H9 (cell line): ENCODE measurements around the gene NUP54. TPM values are rescaled to one million over a fixed set of nuclear protein-coding genes. Genes with fewer than 3 reads are reported as not detected.

Experiments used
- DNase-seq: peaks from one replicate; pipeline ENCODE4 v3.0.0-alpha.2; 2017
- H2AFZ ChIP-seq: one replicate; pipeline ENCODE4 v1.6.1; 2013; ENCODE audit warnings: mild to moderate bottlenecking, low read length, control low read depth, moderate library complexity
- H2AK5ac ChIP-seq: 2 replicates; pipeline ENCODE4 v1.6.1; 2013; ENCODE audit warnings: low read length, control low read depth, mixed read lengths; ENCODE audit not compliant: insufficient read length
- H2BK120ac ChIP-seq: one replicate; pipeline ENCODE4 v1.6.1; 2013; ENCODE audit warnings: low read depth, mild to moderate bottlenecking, low read length, control low read depth, inconsistent platforms; ENCODE audit not compliant: poor library complexity, severe bottlenecking
- H2BK12ac ChIP-seq: 2 replicates; pipeline ENCODE4 v1.6.1; 2013; ENCODE audit warnings: low read length, control low read depth, mixed read lengths, low read depth; ENCODE audit not compliant: insufficient read length
- H2BK15ac ChIP-seq: 2 replicates; pipeline ENCODE4 v1.6.1; 2013; ENCODE audit warnings: low read depth, low read length, control low read depth
- H2BK20ac ChIP-seq: one replicate; pipeline ENCODE4 v1.6.1; 2013; ENCODE audit warnings: low read depth, mild to moderate bottlenecking, low read length, control low read depth, inconsistent platforms; ENCODE audit not compliant: poor library complexity, severe bottlenecking
- H2BK5ac ChIP-seq: 2 replicates; pipeline ENCODE4 v1.6.1; 2013; ENCODE audit warnings: low read length, control low read depth, mixed read lengths; ENCODE audit not compliant: insufficient read length
- H3K14ac ChIP-seq: 2 replicates; pipeline ENCODE4 v1.6.1; 2013; ENCODE audit warnings: low read length, control low read depth; ENCODE audit not compliant: insufficient read depth
- H3K18ac ChIP-seq: 2 replicates; pipeline ENCODE4 v1.6.1; 2013; ENCODE audit warnings: low read depth, mild to moderate bottlenecking, mixed read lengths, low read length, control low read depth; ENCODE audit not compliant: insufficient read length
- H3K23ac ChIP-seq: 2 replicates; pipeline ENCODE4 v1.6.1; 2013; ENCODE audit warnings: low read length, control low read depth, mixed read lengths, low read depth; ENCODE audit not compliant: insufficient read length
- H3K23me2 ChIP-seq: 2 replicates; pipeline ENCODE4 v1.6.1; 2013; ENCODE audit warnings: low read depth, mild to moderate bottlenecking, mixed read lengths, low read length, control low read depth; ENCODE audit not compliant: insufficient read length, poor library complexity, severe bottlenecking
- H3K27ac ChIP-seq: 2 replicates; pipeline ENCODE4 v1.5.1; 2013; ENCODE audit warnings: low read length, control low read depth, mixed read lengths, low read depth; ENCODE audit not compliant: insufficient read length
- H3K27me3 ChIP-seq: 2 replicates; pipeline ENCODE4 v1.6.1; 2013; ENCODE audit warnings: low read length, control low read depth, inconsistent platforms; ENCODE audit not compliant: insufficient read depth
- H3K4ac ChIP-seq: 2 replicates; pipeline ENCODE4 v1.6.1; 2013; ENCODE audit warnings: low read depth, mild to moderate bottlenecking, control low read depth, inconsistent platforms, low read length, moderate library complexity
- H3K4me1 ChIP-seq: 2 replicates; pipeline ENCODE4 v1.6.1; 2013; ENCODE audit warnings: low read length, control low read depth, inconsistent platforms; ENCODE audit not compliant: insufficient read depth
- H3K4me2 ChIP-seq: 2 replicates; pipeline ENCODE4 v1.6.1; 2013; ENCODE audit warnings: low read length, control low read depth, mixed read lengths; ENCODE audit not compliant: insufficient read length, insufficient read depth
- H3K56ac ChIP-seq: 2 replicates; pipeline ENCODE4 v1.6.1; 2013; ENCODE audit warnings: low read depth, mild to moderate bottlenecking, mixed read lengths, low read length, control low read depth; ENCODE audit not compliant: insufficient read length
- H3K79me1 ChIP-seq: 2 replicates; pipeline ENCODE4 v1.6.1; 2013; ENCODE audit warnings: low read depth, mild to moderate bottlenecking, moderate library complexity, low read length, control low read depth, inconsistent platforms; ENCODE audit not compliant: insufficient read depth, poor library complexity, severe bottlenecking
- H3K79me2 ChIP-seq: 2 replicates; pipeline ENCODE4 v1.6.1; 2013; ENCODE audit warnings: low read length, control low read depth, inconsistent platforms; ENCODE audit not compliant: insufficient read depth
- H3K9ac ChIP-seq: 2 replicates; pipeline ENCODE4 v1.6.1; 2013; ENCODE audit warnings: low read length, control low read depth, mixed read lengths; ENCODE audit not compliant: insufficient read length; ENCODE audit errors: extremely low read depth
- H3K9me3 ChIP-seq: one replicate; pipeline ENCODE4 v1.6.1; 2013; ENCODE audit warnings: low read depth, low read length, inconsistent platforms; ENCODE audit not compliant: control insufficient read depth
- H3T11ph ChIP-seq: one replicate; pipeline ENCODE4 v1.6.1; 2013; ENCODE audit warnings: mild to moderate bottlenecking, low read length, control low read depth, inconsistent platforms
- H4K20me1 ChIP-seq: one replicate; pipeline ENCODE4 v1.6.1; 2013; ENCODE audit not compliant: control insufficient read depth, insufficient read length, insufficient read depth
- H4K5ac ChIP-seq: 2 replicates; pipeline ENCODE4 v1.6.1; 2013; ENCODE audit warnings: low read depth, mild to moderate bottlenecking, mixed read lengths, low read length, control low read depth; ENCODE audit not compliant: insufficient read length
- H4K8ac ChIP-seq: replicated peaks from 2 replicates; pipeline ENCODE4 v1.6.1; 2013; ENCODE audit warnings: low read length, control low read depth, mixed read lengths, low read depth; ENCODE audit not compliant: insufficient read length
- H4K91ac ChIP-seq: 2 replicates; pipeline ENCODE4 v1.6.1; 2013; ENCODE audit warnings: low read depth, mild to moderate bottlenecking, moderate library complexity, mixed read lengths, low read length, control low read depth; ENCODE audit not compliant: insufficient read length
- H3K27ac Mint-ChIP-seq, 3 experiments: 2 replicates in 2 of 3; 3 replicates in 1 of 3; pipeline ENCODE4 v1.8.0; 2020 to 2021; ENCODE audit warnings: mixed read lengths in 3 of 3, mild to moderate bottlenecking in 1 of 3, moderate library complexity in 1 of 3
- H3K27me3 Mint-ChIP-seq: 2 replicates; pipeline ENCODE4 v1.8.0; 2021; ENCODE audit warnings: low read depth, mild to moderate bottlenecking, moderate library complexity, mixed read lengths
- H3K36me3 Mint-ChIP-seq, 3 experiments: 2 replicates in 2 of 3; 3 replicates in 1 of 3; pipeline ENCODE4 v1.8.0; 2020 to 2021; ENCODE audit warnings: low read depth in 3 of 3, mixed read lengths in 3 of 3; ENCODE audit not compliant: insufficient read depth in 1 of 3
- H3K4me1 Mint-ChIP-seq, 2 experiments: 2 replicates each; pipeline ENCODE4 v1.8.0; 2020; ENCODE audit warnings: mixed read lengths in 2 of 2
- H3K4me3 Mint-ChIP-seq, 2 experiments: 2 replicates in 1 of 2; 3 replicates in 1 of 2; pipeline ENCODE4 v1.8.0; 2020 to 2021; ENCODE audit warnings: mild to moderate bottlenecking in 2 of 2, mixed read lengths in 2 of 2, moderate library complexity in 1 of 2
- H3K9me3 Mint-ChIP-seq, 2 experiments: 2 replicates in 1 of 2; 3 replicates in 1 of 2; pipeline ENCODE4 v1.8.0; 2020; ENCODE audit warnings: mild to moderate bottlenecking in 2 of 2, mixed read lengths in 2 of 2, moderate library complexity in 1 of 2
- CTCF ChIP-seq: fragments of 200-600 bp; sonication (generic); conservative IDR thresholded peaks from 3 replicates; pipeline ENCODE4 v1.8.0; 2021; ENCODE audit warnings: antibody characterized with exemption, mild to moderate bottlenecking
- WGBS: extraction: QIAGEN DNeasy Blood & Tissue Kit; methylation state at CpG from one replicate; pipeline ENCODE4 v1.1.7; 2013; ENCODE audit warnings: missing lambda C conversion rate, low lambda C conversion rate, mixed read lengths; ENCODE audit not compliant: insufficient read length; ENCODE audit errors: extremely low coverage; 5-methylcytosine and 5-hydroxymethylcytosine counted together
- total RNA-seq: library from RNA; stranded (reverse); gene quantifications from 2 replicates; pipeline ENCODE4 v1.2.1, GENCODE V29; 2021

NUP54 gene
- total RNA-seq, 1 experiment from 2014 or later: 129 TPM

DNA sequence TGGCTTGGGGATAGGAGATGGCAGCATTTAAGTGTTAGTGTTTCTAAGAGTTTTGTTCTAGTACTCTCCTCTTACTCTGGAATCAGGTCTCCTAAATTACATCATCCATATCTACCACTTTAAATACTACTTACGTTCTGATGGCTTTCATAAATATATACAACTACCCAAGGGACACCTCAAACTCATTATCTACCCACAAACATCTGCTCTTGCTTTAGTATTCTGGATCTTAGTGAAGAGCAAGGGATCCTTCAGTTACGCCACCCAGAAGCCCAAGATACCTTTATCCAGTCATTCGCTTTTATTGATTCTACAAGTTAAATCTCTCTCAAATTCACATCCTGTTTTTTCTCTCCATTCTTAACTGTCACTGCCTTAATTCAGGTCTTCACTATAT is 7.0 kb downstream of the NUP54 start:
- 100% methylated on average over 1 of the region's 3 CpGs for WGBS
- H4K5ac ChIP-seq: no peak overlapping the region

More for the DNA sequence above, 7.0 kb downstream of the NUP54 start:
- TF ChIP-seq CTCF: no peak
- H2BK15ac ChIP-seq: no peak overlapping the region
- H3K9ac ChIP-seq: no peak overlapping the region
- no peak overlapping the region for H2BK20ac ChIP-seq
- no peak overlapping the region for H2BK120ac ChIP-seq
- no peak overlapping the region for H3K4ac ChIP-seq
- no peak overlapping the region for H3K27ac ChIP-seq
- no peak overlapping the region for H3K14ac ChIP-seq
- no peaks in the 10 kb centered on the region for H3K27me3 ChIP-seq
- H3K4me1 Mint-ChIP-seq: peaks cover 7 to 10% of the 10 kb centered on the region in 2 experiments
- H4K20me1 ChIP-seq: no peaks in the 10 kb centered on the region
- no peak for DNase-seq
- H3K4me2 ChIP-seq: no peak overlapping the region
- peaks cover 18% of the 10 kb centered on the region; the same call in 1 of the 2 replicates for H3K79me2 ChIP-seq
- H3K79me1 ChIP-seq: peaks cover 3% of the 10 kb centered on the region
- H3K23ac ChIP-seq: no peak overlapping the region
- H2BK12ac ChIP-seq: no peak overlapping the region
- no peak overlapping the region for H4K8ac ChIP-seq
- H2AFZ ChIP-seq: no peak overlapping the region
- H3K27ac Mint-ChIP-seq: no peak overlapping the region; a peak in 1 of 7 replicates
- H3K9me3 ChIP-seq: no peaks in the 10 kb centered on the region
- H3T11ph ChIP-seq: no peak overlapping the region
- H3K18ac ChIP-seq: no peak overlapping the region
- H3K9me3 Mint-ChIP-seq: no peaks in the 10 kb centered on the region
- peaks cover 46 to 78% (median 68%) of the 10 kb centered on the region in 3 experiments for H3K36me3 Mint-ChIP-seq
- no peaks in the 10 kb centered on the region for H3K4me1 ChIP-seq
- no peak overlapping the region for H3K56ac ChIP-seq
- H3K23me2 ChIP-seq: no peaks in the 10 kb centered on the region
- H2BK5ac ChIP-seq: no peak overlapping the region
- H2AK5ac ChIP-seq: no peak overlapping the region
- H3K27me3 Mint-ChIP-seq: no peaks in the 10 kb centered on the region
- no peak overlapping the region; a peak in 1 of 5 replicates for H3K4me3 Mint-ChIP-seq
- no peak overlapping the region for H4K91ac ChIP-seq
